CD4-positive, alpha-beta T cell (primary cell): ENCODE measurements around the gene EZR. TPM values are rescaled to one million over a fixed set of nuclear protein-coding genes. Genes with fewer than 3 reads are reported as not detected.

Experiments used
- ATAC-seq: fragments of 200-7000 bp; cut with Tn5 transposase; one replicate; pipeline ENCODE4 v1.10.0; 2022; ENCODE audit warnings: mild to moderate bottlenecking; ENCODE audit not compliant: poor library complexity
- CTCF ChIA-PET: fragments of 350-600 bp; sonication (Branson Sonifier 250); formaldehyde crosslinking; loops from one replicate; lab custom pipeline; 2021; ENCODE audit warnings: antibody characterized with exemption, inconsistent platforms; lab: Charles Lee
- POLR2A ChIA-PET: fragments of 350-600 bp; sonication (Branson Sonifier 250); formaldehyde crosslinking; loops from one replicate; lab custom pipeline; 2021; ENCODE audit warnings: antibody characterized with exemption, inconsistent platforms; lab: Charles Lee
- DNase-seq, 14 experiments: peaks; one replicate each; pipeline ENCODE4 v3.0.0-alpha.2; 2013 to 2020; ENCODE audit warnings: mixed read lengths in 2 of 14
- H3K27ac ChIP-seq, 2 donors: one replicate each; pipeline versions ENCODE4 v1.5.1 to v1.7.0; 2013; ENCODE audit warnings: low read length in 2 of 2, low read depth in 1 of 2, mild to moderate bottlenecking in 1 of 2
- H3K27me3 ChIP-seq, 2 experiments: 1 replicate in 1 of 2; 2 replicates in 1 of 2; pipeline versions ENCODE4 v1.6.1 to v1.7.0; 2013; ENCODE audit warnings: low read length in 2 of 2, control low read depth in 1 of 2, mild to moderate bottlenecking in 1 of 2, moderate library complexity in 1 of 2; ENCODE audit not compliant: insufficient read depth in 2 of 2, control insufficient read depth in 1 of 2
- H3K36me3 ChIP-seq: one replicate; pipeline ENCODE4 v1.6.1; 2013; ENCODE audit warnings: low read length, control low read depth; ENCODE audit not compliant: insufficient read depth
- H3K4me1 ChIP-seq: one replicate; pipeline ENCODE4 v1.6.1; 2013; ENCODE audit warnings: low read length, control low read depth; ENCODE audit not compliant: insufficient read depth
- H3K4me3 ChIP-seq: one replicate; pipeline ENCODE4 v1.5.1; 2013; ENCODE audit warnings: mild to moderate bottlenecking, low read length, moderate library complexity
- H3K9me3 ChIP-seq, 2 experiments: 1 replicate in 1 of 2; 2 replicates in 1 of 2; pipeline versions ENCODE4 v1.6.1 to v1.7.0; 2013; ENCODE audit warnings: low read length in 2 of 2, mild to moderate bottlenecking in 2 of 2, control low read depth in 1 of 2, moderate library complexity in 1 of 2; ENCODE audit not compliant: control insufficient read depth in 1 of 2, insufficient read depth in 1 of 2
- H3K27ac Mint-ChIP-seq: one replicate; pipeline ENCODE4 v1.8.0; 2020; ENCODE audit warnings: mixed read lengths
- H3K27me3 Mint-ChIP-seq: one replicate; pipeline ENCODE4 v1.8.0; 2021; ENCODE audit warnings: mixed read lengths
- H3K36me3 Mint-ChIP-seq: one replicate; pipeline ENCODE4 v1.8.0; 2021; ENCODE audit warnings: low read depth, mixed read lengths
- H3K4me1 Mint-ChIP-seq: one replicate; pipeline ENCODE4 v1.8.0; 2021; ENCODE audit warnings: low read depth, mixed read lengths
- H3K4me3 Mint-ChIP-seq: one replicate; pipeline ENCODE4 v1.8.0; 2020; ENCODE audit warnings: mild to moderate bottlenecking, mixed read lengths
- H3K9me3 Mint-ChIP-seq: one replicate; pipeline ENCODE4 v1.8.0; 2020; ENCODE audit warnings: mixed read lengths
- intact Hi-C, 2 experiments: fragments of 100-400 bp; cut with DNase I in 1 of 2; cut with micrococcal nuclease in 1 of 2; formaldehyde crosslinking; loops; one replicate each; pipeline versions ENCODE4 v1.15.1 to v1.9.0; 2023 to 2025; cut with DNase I, micrococcal nuclease
- total RNA-seq, 174 experiments: library from RNA in 2 of 174; stranded (reverse) in 2 of 174; gene quantifications; one replicate each; pipeline ENCODE4 v1.2.3 and lab custom pipeline; 2021 to 2026
- TF ChIP-seq, protein P1 (sequence below): fragments of 200-600 bp; IDR thresholded peaks from one replicate; pipeline ENCODE4 v1.8.0; 2022; ENCODE audit warnings: antibody characterized with exemption, mild to moderate bottlenecking

The EZR gene
- total RNA-seq, 2 experiments from 2014 or later, result 434 to 449 TPM

DNA sequence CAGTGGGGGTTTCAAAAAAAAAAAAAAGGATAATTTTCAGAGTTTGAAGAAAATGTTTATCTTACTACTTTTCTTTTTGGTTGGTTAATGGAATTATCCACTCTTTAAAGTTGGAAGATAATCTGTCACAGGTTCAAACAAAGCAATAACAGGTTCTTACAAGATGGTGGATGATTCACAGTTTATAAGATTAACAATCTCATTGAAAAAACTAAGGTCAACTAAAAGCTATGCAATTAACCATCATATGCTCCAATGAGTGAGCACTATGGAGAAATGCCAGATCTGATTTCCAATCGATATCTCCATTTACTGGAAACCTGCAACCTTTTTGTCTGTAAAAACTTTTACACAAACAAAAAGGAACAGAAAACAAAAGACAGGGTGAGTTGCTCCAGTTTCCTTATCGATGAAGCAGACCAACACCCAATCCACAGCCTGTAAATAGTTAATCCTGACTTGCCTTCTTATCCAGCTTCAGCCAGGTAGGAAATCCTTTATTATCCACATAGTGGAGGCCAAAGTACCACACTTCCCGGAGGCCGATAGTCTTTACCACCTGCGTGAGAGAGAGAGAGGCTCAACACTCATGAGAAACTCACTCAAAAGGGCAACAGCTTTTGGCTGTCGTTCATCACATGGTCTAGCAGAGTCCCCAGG, 32.4 kb downstream of the EZR start:
- H3K27ac Mint-ChIP-seq, result peak overlapping the region; percentile 61
- H3K4me1 Mint-ChIP-seq, result peaks cover 59% of the 10 kb centered on the region
- H3K27me3 ChIP-seq, result no peaks in the 10 kb centered on the region
- no peak overlapping the region for H3K27ac ChIP-seq
- DNase-seq (peak in 1 of 14 experiments; percentile 0), ATAC-seq (no peak)
- no peaks in the 10 kb centered on the region for H3K9me3 ChIP-seq
- TF ChIP-seq, protein P1, sequence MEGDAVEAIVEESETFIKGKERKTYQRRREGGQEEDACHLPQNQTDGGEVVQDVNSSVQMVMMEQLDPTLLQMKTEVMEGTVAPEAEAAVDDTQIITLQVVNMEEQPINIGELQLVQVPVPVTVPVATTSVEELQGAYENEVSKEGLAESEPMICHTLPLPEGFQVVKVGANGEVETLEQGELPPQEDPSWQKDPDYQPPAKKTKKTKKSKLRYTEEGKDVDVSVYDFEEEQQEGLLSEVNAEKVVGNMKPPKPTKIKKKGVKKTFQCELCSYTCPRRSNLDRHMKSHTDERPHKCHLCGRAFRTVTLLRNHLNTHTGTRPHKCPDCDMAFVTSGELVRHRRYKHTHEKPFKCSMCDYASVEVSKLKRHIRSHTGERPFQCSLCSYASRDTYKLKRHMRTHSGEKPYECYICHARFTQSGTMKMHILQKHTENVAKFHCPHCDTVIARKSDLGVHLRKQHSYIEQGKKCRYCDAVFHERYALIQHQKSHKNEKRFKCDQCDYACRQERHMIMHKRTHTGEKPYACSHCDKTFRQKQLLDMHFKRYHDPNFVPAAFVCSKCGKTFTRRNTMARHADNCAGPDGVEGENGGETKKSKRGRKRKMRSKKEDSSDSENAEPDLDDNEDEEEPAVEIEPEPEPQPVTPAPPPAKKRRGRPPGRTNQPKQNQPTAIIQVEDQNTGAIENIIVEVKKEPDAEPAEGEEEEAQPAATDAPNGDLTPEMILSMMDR, result no peak
- intact Hi-C loops, result no loop called here
- no peaks in the 10 kb centered on the region for H3K27me3 Mint-ChIP-seq
- peaks cover 93% of the 10 kb centered on the region for H3K36me3 Mint-ChIP-seq
- H3K4me3 Mint-ChIP-seq, result no peak overlapping the region
- no peak overlapping the region for H3K4me3 ChIP-seq
- H3K4me1 ChIP-seq, result peaks cover 39% of the 10 kb centered on the region
- ChIA-PET CTCF (no interaction called here), POLR2A (no interaction called here)
- peaks cover 75% of the 10 kb centered on the region for H3K36me3 ChIP-seq
- no peaks in the 10 kb centered on the region for H3K9me3 Mint-ChIP-seq

DNA sequence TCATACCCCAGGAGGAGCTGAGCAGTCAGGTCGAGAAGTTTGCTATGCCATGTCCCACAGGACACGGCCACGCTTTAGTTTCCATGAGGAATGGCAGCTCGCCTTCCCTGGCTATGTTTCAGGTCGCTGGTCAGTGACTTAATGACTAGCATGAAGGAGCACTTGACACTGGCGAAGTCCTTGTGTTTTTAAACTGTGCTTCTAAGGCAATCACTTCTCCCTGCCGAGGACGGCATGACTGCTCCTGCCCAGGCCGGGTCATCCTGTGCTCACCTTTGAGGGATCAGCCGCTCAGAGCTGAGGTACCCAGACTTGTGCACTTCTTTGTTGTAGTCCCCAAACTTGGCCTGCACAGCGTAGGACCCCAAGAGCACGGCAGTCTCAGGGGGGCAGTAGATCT, 34.1 kb downstream of the EZR start:
- H3K9me3 Mint-ChIP-seq, result no peaks in the 10 kb centered on the region
- peaks cover 99% of the 10 kb centered on the region for H3K36me3 Mint-ChIP-seq
- ATAC-seq (no peak), DNase-seq (no peak)
- CTCF ChIA-PET, result no interaction called here
- no peak overlapping the region for H3K27ac ChIP-seq
- no peaks in the 10 kb centered on the region for H3K9me3 ChIP-seq
- POLR2A ChIA-PET, result interaction anchor here (1.0 kb wide), 1 partner anchor 18 kb away, joined by 3 read pairs; no protein-coding TSS in a partner anchor
- intact Hi-C loops, result no loop called here
- H3K4me1 ChIP-seq, result peaks cover 34% of the 10 kb centered on the region
- no peak overlapping the region for H3K27ac Mint-ChIP-seq
- H3K27me3 ChIP-seq, result no peaks in the 10 kb centered on the region
- TF ChIP-seq, protein P1, result no peak
- H3K4me1 Mint-ChIP-seq, result peaks cover 56% of the 10 kb centered on the region
- peaks cover 92% of the 10 kb centered on the region for H3K36me3 ChIP-seq
- H3K4me3 Mint-ChIP-seq, result no peak overlapping the region
- no peaks in the 10 kb centered on the region for H3K27me3 Mint-ChIP-seq
- no peak overlapping the region for H3K4me3 ChIP-seq

DNA sequence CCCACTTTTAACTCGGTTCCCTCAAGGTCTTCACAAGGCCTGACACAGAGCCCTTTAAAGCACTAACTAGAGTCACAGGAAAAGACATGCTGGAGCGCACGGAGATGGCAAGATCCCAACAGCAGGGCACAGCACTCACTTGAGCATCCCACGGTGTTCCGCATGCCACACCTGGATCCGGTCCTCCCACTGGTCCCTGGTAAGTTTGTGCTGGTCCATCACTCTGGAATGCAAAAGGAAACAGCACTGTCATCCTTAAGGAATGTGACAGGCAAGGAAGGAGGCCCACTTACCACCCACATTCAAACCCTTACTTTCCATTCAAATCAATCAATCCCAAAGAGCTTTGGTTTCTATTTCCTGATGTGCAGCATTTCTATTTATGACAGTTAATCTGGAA, 34.7 kb downstream of the EZR start:
- Mint-ChIP-seq H3K4me1 (peaks cover 51% of the 10 kb centered on the region), H3K27ac (peak overlapping the region; percentile 72), H3K36me3 (peaks cover 100% of the 10 kb centered on the region), H3K27me3 (no peaks in the 10 kb centered on the region), H3K9me3 (no peaks in the 10 kb centered on the region), H3K4me3 (no peak overlapping the region)
- TF ChIP-seq, protein P1, result no peak
- Histone ChIP-seq H3K27ac (no peak overlapping the region), H3K36me3 (peaks cover 94% of the 10 kb centered on the region), H3K4me1 (peaks cover 28% of the 10 kb centered on the region), H3K9me3 (no peaks in the 10 kb centered on the region), H3K4me3 (no peak overlapping the region), H3K27me3 (no peaks in the 10 kb centered on the region)
- no peak for DNase-seq
- ATAC-seq, result no peak
- POLR2A ChIA-PET, result no interaction called here
- intact Hi-C loops, result no loop called here
- CTCF ChIA-PET, result no interaction called here
